Smooth muscle cell (in vitro differentiated cells): Measurements from ENCODE around the gene RCC2. TPM values are rescaled to one million over a fixed set of nuclear protein-coding genes. Genes with fewer than 3 reads are reported as not detected.

Source experiments
- DNase-seq: peaks from one replicate; lab custom pipeline; 2025; ENCODE audit not compliant: unreplicated experiment; lab: John Stamatoyannopoulos, UW
- H2AFZ ChIP-seq: fragments of 200-600 bp; sonication (generic); 2 replicates; pipeline ENCODE4 v1.6.0; 2016; ENCODE audit warnings: antibody characterized with exemption, low read depth, mild to moderate bottlenecking
- H3F3A ChIP-seq: fragments of 200-600 bp; sonication (generic); 2 replicates; pipeline ENCODE4 v1.6.0; 2017; ENCODE audit warnings: antibody characterized with exemption, low read depth
- H3K27ac ChIP-seq: fragments of 200-600 bp; sonication (generic); 2 replicates; pipeline ENCODE4 v1.5.1; 2016; ENCODE audit warnings: low read depth, mild to moderate bottlenecking
- H3K27me3 ChIP-seq: fragments of 200-600 bp; sonication (generic); 2 replicates; pipeline ENCODE4 v1.6.1; 2016; ENCODE audit warnings: low read depth, mild to moderate bottlenecking
- H3K36me3 ChIP-seq: fragments of 200-600 bp; sonication (generic); 2 replicates; pipeline ENCODE4 v1.5.1; 2016; ENCODE audit warnings: low read depth
- H3K4me1 ChIP-seq: fragments of 200-600 bp; sonication (generic); 2 replicates; pipeline ENCODE4 v1.5.1; 2016; ENCODE audit warnings: low read depth
- H3K4me2 ChIP-seq: fragments of 200-600 bp; sonication (generic); 2 replicates; pipeline ENCODE4 v1.6.0; 2016; ENCODE audit warnings: mild to moderate bottlenecking
- H3K4me3 ChIP-seq: fragments of 200-600 bp; sonication (generic); 2 replicates; pipeline ENCODE4 v1.5.1; 2016; ENCODE audit warnings: mild to moderate bottlenecking
- H3K79me2 ChIP-seq: fragments of 200-600 bp; sonication (generic); 2 replicates; pipeline ENCODE4 v1.6.0; 2016; ENCODE audit warnings: low read depth, mild to moderate bottlenecking
- H3K9ac ChIP-seq: fragments of 200-600 bp; sonication (generic); 2 replicates; pipeline ENCODE4 v1.6.0; 2016; ENCODE audit warnings: low read depth
- H3K9me3 ChIP-seq: fragments of 200-600 bp; sonication (generic); replicated peaks from 2 replicates; pipeline ENCODE4 v1.5.1; 2016; ENCODE audit warnings: low read depth
- H4K20me1 ChIP-seq: fragments of 200-600 bp; sonication (generic); 2 replicates; pipeline ENCODE4 v1.6.0; 2016; ENCODE audit warnings: low read depth
- WGBS: methylation state at CpG from one replicate; pipeline ENCODE4 v1.1.7; 2016; ENCODE audit warnings: low lambda C conversion rate; 5-methylcytosine and 5-hydroxymethylcytosine counted together
- polyA plus RNA-seq: library from polyadenylated mRNA; unstranded; fragments of >200 nt; fragmentation: Nextera tagmentation; extraction: Ambion mirVana; gene quantifications from 2 replicates; pipeline ENCODE4 v1.2.1, GENCODE V29; 2016
- total RNA-seq: library from RNA; depleted of rRNA; stranded (reverse); fragments of >200 nt; gene quantifications from 2 replicates; pipeline ENCODE4 v1.2.3, GENCODE V29; 2014
- TF ChIP-seq, protein P1 (sequence below): fragments of 200-600 bp; sonication (generic); IDR thresholded peaks from 2 replicates; pipeline ENCODE4 v1.5.1; 2017; ENCODE audit warnings: borderline replicate concordance, mild to moderate bottlenecking, antibody characterized with exemption; ENCODE audit not compliant: insufficient read depth, poor library complexity, severe bottlenecking

RCC2 gene
- total and polyA plus RNA-seq, 2 experiments from 2014 or later: 28.0 to 44.5 TPM

DNA sequence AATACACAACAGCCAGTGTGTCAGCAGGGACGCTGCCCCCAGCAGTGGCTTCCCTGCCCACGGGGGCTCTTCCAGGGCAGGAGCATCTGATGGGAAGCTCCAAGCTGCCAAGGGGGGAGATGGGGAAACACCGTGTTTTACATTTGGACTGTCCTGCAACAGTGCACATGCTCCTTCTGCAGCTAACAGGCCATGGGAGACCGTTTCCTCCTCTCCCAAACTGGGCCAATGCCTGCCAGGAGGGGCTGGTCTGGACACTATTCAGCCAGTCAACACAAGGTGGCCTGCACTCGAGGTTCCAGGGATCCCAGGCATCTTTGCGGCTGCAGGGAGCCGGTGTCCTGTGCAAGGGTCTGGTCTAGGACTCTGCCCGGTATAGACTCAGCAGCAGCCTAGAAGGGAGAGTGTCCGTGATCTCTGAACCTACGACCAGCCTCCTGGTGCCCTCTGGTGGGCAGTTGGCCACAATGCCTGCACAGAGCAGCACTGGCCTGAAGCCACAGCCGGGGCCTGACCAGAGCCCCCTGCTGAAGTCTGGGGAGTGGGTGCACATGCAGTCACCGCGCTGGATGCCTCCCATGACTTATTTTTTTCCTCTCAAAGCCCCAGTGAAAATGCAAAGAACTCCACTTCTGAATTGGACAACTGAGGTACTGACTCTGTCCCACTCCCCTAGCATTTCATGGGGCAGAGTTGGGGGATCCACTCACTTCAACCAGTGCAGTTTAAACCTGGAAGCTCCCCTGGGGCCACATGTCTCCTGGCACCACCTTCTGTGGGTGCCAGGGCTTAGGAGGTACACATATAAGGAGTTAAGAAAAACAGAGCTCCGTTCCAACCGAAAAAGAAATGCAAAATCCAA lies 33.3 kb downstream of the RCC2 start:
- H3K79me2 ChIP-seq: no peaks in the 10 kb centered on the region
- H3F3A ChIP-seq: no peaks in the 10 kb centered on the region
- no peak overlapping the region for H3K4me3 ChIP-seq
- H4K20me1 ChIP-seq: peaks cover 34% of the 10 kb centered on the region
- H3K9ac ChIP-seq: no peak overlapping the region
- WGBS: 69% methylated on average over 15 of the region's 15 CpGs
- TF ChIP-seq, protein P1, sequence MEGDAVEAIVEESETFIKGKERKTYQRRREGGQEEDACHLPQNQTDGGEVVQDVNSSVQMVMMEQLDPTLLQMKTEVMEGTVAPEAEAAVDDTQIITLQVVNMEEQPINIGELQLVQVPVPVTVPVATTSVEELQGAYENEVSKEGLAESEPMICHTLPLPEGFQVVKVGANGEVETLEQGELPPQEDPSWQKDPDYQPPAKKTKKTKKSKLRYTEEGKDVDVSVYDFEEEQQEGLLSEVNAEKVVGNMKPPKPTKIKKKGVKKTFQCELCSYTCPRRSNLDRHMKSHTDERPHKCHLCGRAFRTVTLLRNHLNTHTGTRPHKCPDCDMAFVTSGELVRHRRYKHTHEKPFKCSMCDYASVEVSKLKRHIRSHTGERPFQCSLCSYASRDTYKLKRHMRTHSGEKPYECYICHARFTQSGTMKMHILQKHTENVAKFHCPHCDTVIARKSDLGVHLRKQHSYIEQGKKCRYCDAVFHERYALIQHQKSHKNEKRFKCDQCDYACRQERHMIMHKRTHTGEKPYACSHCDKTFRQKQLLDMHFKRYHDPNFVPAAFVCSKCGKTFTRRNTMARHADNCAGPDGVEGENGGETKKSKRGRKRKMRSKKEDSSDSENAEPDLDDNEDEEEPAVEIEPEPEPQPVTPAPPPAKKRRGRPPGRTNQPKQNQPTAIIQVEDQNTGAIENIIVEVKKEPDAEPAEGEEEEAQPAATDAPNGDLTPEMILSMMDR: peak; percentile 74
- no peaks in the 10 kb centered on the region for H3K9me3 ChIP-seq
- H3K4me2 ChIP-seq: no peak overlapping the region
- no peak overlapping the region for H2AFZ ChIP-seq
- H3K27ac ChIP-seq: no peak overlapping the region
- H3K27me3 ChIP-seq: no peaks in the 10 kb centered on the region
- DNase-seq: peak; percentile 20
- H3K36me3 ChIP-seq: no peaks in the 10 kb centered on the region
- no peaks in the 10 kb centered on the region for H3K4me1 ChIP-seq

DNA sequence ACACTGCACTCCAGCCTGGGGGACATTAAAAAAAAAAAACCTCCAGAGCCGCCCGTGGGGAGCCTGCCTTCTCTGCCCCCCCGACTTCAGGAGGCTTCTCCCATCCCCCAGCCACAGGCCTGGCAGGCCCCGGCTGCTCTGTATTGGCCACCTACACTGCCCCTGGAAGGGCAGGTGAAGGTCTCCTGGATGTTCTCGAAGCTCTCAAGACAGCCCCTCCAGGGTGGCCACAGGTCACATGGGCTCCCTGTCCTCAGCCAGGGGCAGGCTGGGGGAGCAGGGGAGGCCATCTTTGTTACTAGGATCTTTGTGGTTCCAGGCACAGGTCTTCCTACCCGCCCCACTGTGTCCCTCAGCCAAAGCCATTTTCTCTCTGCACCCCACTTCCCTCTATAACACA lies 34.7 kb downstream of the RCC2 start:
- Histone ChIP-seq H3F3A (no peaks in the 10 kb centered on the region), H3K27me3 (no peaks in the 10 kb centered on the region), H4K20me1 (peaks cover 21% of the 10 kb centered on the region), H2AFZ (no peak overlapping the region), H3K4me1 (peaks cover 4% of the 10 kb centered on the region), H3K9me3 (no peaks in the 10 kb centered on the region), H3K79me2 (no peaks in the 10 kb centered on the region), H3K27ac (no peak overlapping the region), H3K4me3 (no peak overlapping the region), H3K36me3 (no peaks in the 10 kb centered on the region), H3K9ac (no peak overlapping the region), H3K4me2 (no peak overlapping the region)
- TF ChIP-seq, protein P1: no peak
- no peak for DNase-seq
- 89% methylated on average over 6 of the region's 6 CpGs for WGBS

DNA sequence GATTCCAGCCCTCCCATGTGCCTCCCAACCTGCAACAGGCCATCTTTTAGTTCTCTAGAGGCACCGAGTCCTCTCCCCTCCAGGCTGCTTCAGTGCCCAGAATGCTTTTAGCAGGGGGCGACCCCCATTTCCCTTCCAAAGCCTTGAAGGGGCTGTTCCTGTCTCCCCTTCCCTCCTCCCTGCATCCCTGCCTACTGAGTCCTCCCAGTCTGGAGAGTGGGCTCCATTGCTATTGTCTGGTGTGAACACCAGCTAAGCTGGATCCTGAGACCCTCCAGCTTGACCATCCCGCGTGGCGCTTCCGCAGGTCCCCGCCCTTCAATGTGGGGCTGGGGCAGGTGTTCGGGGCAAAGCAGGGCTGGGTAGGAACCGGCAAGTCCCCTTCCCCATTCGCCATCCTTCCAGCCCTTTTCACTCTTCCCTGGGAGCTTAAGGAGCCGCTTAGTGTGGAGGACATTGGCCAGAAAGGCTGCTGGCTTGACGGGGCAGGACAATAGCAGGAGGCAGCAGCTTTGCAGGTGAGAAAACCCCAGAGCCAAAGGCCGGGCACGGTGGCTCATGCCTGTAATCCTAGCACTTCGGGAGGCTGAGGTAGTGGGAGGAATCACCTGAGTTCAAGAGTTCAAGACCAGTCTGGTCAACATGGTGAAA lies 35.3 kb downstream of the RCC2 start:
- no peaks in the 10 kb centered on the region for H3K79me2 ChIP-seq
- no peak for DNase-seq
- no peaks in the 10 kb centered on the region for H3F3A ChIP-seq
- H4K20me1 ChIP-seq: peaks cover 15% of the 10 kb centered on the region
- H3K36me3 ChIP-seq: no peaks in the 10 kb centered on the region
- no peak overlapping the region for H3K27ac ChIP-seq
- H3K4me1 ChIP-seq: peaks cover 4% of the 10 kb centered on the region
- WGBS: 79% methylated on average over 15 of the region's 15 CpGs
- H3K4me3 ChIP-seq: no peak overlapping the region
- no peaks in the 10 kb centered on the region for H3K9me3 ChIP-seq
- TF ChIP-seq, protein P1: no peak
- no peaks in the 10 kb centered on the region for H3K27me3 ChIP-seq
- no peak overlapping the region for H3K4me2 ChIP-seq
- no peak overlapping the region for H2AFZ ChIP-seq
- no peak overlapping the region for H3K9ac ChIP-seq
